NCI-H524 (cell line): ENCODE measurements around the gene ATP2B3.
A peak's percentile ranks its signal among the peaks of the same experiment; 100 is the strongest.

Experiments
- DNase-seq, 2 experiments: peaks; one replicate each; lab custom pipeline; 2025; lab: John Stamatoyannopoulos, UW

ATP2B3 gene

GRCh38 chrX:153620576-153620975 lies 103.1 kb downstream of the ATP2B3 start:
- no peak for DNase-seq

- no peak for DNase-seq
These were observed 104.6 kb downstream of the ATP2B3 start for GRCh38 chrX:153621949-153622598.

GRCh38 chrX:153622661-153623309 lies 105.3 kb downstream of the ATP2B3 start:
- DNase-seq = no peak

- DNase-seq = no peak
These were observed 106.0 kb downstream of the ATP2B3 start for GRCh38 chrX:153623310-153624029.

GRCh38 chrX:153624196-153625091 lies 107.0 kb downstream of the ATP2B3 start:
- DNase-seq = no peak

- DNase-seq = no peak
These were observed 108.0 kb downstream of the ATP2B3 start for GRCh38 chrX:153625271-153626024.

GRCh38 chrX:153626025-153626633 lies 108.7 kb downstream of the ATP2B3 start:
- DNase-seq = no peak

- DNase-seq = no peak
These were observed 109.6 kb downstream of the ATP2B3 start for GRCh38 chrX:153626863-153627674.

- no peak for DNase-seq
These were observed 110.3 kb downstream of the ATP2B3 start for GRCh38 chrX:153627675-153628111.

- peak in 1 of 2 experiments; percentile 53 for DNase-seq
These were observed 110.7 kb downstream of the ATP2B3 start for GRCh38 chrX:153628129-153628528.

- DNase-seq = no peak
These were observed 111.2 kb downstream of the ATP2B3 start for GRCh38 chrX:153628665-153629064.

- DNase-seq = no peak
These were observed 113.9 kb downstream of the ATP2B3 start for GRCh38 chrX:153631346-153631745.

GRCh38 chrX:153631907-153632594 lies 114.6 kb downstream of the ATP2B3 start:
- DNase-seq = no peak
